Mucosa of gallbladder (tissue), 1 donor: ENCODE data around the gene PRKAG2. TPM values are rescaled to one million over a fixed set of nuclear protein-coding genes. Genes with fewer than 3 reads are reported as not detected.

Source experiments
- DNase-seq: peaks from one replicate; pipeline ENCODE4 v3.0.0-alpha.2; 2020; ENCODE audit warnings: low spot score
- total RNA-seq: library from RNA; stranded (reverse); gene quantifications from one replicate; pipeline ENCODE4 v1.2.1, GENCODE V29; 2021
- donor health status: DM: no; HTN: no; CAD: no.

Gene PRKAG2
- total RNA-seq, 1 donor from 2014 or later: 54.8 TPM

DNA sequence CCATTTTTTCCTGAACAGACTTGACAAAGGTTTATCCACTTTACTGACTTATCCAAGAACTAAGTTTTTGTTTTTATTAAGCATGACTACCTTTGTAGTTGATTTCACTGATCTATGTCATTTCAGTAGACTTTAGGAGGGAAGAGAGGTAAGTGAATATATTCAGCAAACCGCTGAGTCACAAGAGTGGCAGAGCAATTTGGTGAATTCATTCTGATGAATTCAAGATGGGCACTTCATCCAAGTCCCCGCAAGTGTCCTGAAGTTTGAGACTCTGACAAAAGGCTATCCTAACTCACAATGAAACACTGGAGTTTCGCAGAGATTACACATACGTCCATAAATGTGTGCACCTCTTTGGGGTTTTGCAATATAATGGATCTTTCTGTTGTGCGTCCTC lies 255.0 kb downstream of the PRKAG2 start:
- no peak for DNase-seq

GRCh38 chr7:151616443-151617213 lies 260.3 kb downstream of the PRKAG2 start:
- DNase-seq: no peak

- no peak for DNase-seq
These were observed 261.1 kb downstream of the PRKAG2 start for GRCh38 chr7:151615784-151616183.

DNA sequence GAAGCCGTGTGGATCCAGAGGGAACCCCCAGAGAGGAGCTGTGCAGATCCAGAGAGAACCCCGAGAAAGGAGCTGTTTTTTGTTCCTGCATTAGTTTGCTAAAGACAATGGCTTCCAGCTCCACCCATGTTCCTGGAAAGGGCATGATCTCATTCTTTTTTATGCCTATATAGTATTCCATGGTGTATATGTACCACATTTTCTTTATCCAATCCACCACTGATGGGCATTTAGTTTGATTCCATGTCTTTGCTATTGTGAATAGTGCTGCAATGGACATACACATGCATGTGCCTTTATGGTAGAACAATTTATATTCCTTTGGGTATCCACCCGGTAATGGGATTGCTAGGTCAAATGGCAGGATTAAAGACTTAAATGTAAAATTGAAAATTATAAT lies 261.9 kb downstream of the PRKAG2 start:
- DNase-seq: no peak

DNA sequence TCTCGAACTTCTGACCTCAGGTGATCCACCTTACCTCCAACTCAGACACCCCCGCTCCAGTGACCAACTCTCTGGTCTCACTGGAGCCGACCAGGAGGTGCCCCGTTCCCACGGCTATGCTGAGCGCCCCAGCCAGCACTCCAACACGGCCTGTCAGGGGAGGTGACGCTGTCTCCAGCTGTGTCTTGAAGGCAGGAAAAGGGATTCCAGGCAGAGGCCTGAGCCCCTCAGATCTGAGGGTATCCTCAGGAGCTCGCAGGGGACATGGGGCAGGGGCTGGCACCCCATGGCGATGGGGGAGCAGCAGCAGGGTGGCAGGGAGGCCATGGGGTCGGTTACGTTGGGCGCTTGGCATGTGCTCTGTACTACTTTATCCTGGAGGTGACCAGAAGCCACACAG lies 262.9 kb downstream of the PRKAG2 start:
- no peak for DNase-seq

DNA sequence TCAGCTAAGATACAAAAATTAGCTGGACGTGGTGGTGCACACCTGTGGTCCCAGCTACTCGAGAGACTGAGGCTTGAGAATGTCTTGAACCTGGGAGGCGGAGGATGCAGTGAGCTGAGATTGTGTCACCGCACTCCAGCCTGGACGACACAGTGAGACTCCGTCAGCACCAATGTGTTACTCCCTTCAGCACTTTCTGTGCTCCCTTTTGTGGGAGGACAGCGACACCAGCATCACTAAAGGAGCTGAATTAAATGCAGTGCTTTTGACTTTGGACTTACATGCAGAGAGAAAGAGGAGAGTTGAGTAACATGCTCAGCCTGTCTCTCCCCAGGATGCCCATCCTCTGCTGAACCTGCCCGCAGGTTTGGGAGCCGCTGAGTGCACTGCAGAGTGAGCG lies 265.0 kb downstream of the PRKAG2 start:
- DNase-seq: no peak

GRCh38 chr7:151611041-151611440 lies 265.9 kb downstream of the PRKAG2 start:
- no peak for DNase-seq

DNA sequence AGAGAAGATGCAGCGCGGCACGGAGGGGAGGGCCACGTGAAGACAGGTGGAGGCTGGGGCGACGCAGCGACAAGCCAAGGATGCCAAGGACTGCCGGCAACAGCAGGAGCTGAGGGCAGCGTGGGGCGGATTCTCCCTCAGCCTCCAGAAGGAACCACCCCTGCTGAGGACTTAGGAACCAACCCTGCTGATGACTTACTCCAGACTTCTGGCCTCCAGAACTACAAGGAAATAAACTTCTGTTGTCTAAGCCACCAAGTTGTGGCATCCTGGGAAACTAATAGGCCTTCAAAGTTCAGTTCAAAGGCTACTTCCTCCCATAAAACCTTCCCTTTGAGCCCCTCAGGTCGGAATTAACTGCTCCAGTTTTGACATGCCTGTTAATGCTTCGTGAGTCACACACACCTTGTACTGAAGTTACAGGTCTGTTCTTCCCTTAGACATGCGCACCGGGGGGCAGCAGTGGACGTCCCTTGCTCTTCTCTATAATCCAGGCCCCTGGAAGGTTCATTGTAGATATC lies 268.8 kb downstream of the PRKAG2 start:
- DNase-seq: no peak

GRCh38 chr7:151607464-151607867 lies 269.4 kb downstream of the PRKAG2 start:
- DNase-seq: no peak

DNA sequence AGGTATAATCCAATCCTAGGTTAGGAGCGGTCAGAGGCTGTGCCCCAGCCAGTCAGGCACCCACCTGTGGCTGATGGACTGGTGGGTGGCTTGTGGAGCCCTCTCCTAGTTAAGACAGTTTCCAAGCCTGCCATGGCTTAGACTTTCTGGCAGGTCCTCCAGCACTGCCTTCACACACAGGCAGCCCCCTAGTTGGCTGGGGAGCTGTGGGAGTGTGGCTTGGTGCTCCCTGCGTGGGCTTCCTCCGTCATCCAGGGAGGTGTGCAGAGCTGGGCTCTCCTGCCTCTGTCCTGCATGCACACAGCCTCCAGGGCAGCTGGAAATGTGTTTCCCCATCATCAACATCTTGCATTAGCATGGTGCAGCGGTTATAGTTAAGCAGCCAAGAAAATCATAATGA lies 273.0 kb downstream of the PRKAG2 start:
- DNase-seq: no peak

- DNase-seq: no peak
These were observed 275.2 kb downstream of the PRKAG2 start for GRCh38 chr7:151601521-151602305.

- DNase-seq: no peak
These were observed 276.6 kb downstream of the PRKAG2 start for GRCh38 chr7:151600331-151600730.

DNA sequence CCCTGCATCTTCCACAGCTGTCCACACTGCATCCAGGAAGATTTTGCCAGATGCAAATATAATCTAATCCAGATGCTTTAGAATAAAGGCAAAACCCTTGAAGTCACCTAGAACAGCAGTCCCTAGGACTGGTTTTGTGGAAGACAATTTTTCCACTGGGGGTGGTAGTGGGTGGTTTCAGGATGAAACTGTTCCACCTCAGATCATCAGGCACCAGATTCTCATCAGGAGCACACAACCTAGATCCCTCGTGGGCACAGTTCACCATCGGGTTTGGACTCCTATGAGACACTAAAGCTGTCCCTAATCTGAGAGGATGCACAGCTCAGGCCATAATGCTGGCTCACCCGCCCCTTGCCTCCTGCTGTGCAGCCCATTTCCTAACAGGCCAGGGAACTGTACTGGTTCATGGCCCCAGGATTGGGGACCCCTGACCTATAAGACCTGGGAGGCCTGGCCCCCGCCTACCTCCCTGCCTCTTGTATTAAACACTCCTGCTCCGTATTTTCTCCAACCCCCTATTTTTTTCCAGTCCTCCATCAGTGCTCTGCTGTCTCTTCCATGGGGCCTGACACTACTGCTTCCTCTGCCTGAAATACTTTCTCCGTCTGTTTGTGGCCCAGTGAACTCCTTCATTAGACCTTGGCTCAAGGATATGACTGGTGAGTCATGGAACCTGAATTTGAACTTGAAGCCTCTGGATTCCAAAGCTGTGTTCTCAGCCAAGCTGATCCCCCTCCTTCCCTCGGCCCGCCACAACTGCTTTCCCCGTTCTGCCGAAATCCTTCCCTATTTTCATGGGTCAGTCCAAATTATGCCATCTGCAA lies 277.3 kb downstream of the PRKAG2 start:
- peak; percentile 41 for DNase-seq

DNA sequence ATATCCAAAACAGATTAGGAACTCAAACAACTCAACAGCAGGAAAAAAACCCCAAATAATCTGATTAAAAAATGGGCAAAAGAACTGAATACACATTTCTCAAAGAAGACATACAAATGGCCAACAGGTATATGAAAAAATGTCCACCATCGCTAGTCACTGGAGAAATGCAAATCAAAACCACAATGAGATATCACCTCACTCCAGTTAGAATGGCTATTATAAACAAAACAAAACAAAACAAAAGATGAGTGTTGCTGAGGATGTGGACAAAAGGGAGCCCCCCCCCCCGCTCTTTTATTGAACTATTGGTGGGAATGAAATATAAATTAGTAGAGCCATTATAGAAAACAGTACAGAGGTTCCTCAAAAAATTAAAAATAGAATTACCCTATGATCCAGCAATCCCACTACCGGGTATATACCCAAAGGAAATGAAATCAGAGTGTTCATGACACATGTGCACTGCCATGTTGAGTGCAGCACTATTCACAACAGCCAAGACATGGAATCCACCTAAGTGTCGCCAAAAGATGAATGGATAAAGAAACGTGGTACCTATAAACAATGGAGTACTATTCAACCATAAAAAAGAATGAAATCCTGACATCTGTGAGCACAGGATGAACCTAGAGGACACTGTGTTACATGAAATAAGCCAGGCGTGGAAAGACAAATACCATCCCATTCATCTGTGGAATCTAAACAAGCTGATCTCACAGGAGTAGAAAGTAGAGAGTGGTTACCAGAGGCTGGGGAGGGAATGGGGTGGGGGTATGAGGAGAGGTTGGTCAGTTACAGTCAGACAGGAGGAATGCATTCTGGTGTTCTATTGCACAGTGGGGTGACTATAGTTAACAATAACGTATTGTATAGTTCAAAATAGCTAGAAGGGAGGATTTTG lies 279.1 kb downstream of the PRKAG2 start:
- DNase-seq: no peak

- DNase-seq: no peak
These were observed 281.1 kb downstream of the PRKAG2 start for GRCh38 chr7:151595702-151596350.

- DNase-seq: no peak
These were observed 283.9 kb downstream of the PRKAG2 start for GRCh38 chr7:151592868-151593486.

GRCh38 chr7:151592330-151592729 lies 284.6 kb downstream of the PRKAG2 start:
- DNase-seq: no peak

DNA sequence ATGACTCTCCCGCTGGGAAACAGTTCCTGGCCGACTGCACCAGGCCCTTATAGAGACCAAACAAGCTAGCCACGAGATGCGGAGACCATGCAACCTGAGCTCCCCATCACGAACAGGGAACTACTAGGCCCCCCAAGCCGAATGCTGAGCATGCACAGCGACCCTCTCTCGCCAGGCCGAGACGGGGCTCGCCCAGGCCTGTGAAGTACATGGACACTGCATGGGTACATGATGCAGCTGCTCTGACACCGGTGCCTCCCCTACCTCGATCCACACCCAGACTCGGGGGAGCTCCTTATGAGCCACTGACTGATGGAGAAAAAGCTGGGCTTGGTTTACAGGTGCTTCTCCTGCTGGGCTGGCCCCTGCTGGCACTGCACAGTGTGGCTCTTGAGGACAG lies 285.0 kb downstream of the PRKAG2 start:
- no peak for DNase-seq

DNA sequence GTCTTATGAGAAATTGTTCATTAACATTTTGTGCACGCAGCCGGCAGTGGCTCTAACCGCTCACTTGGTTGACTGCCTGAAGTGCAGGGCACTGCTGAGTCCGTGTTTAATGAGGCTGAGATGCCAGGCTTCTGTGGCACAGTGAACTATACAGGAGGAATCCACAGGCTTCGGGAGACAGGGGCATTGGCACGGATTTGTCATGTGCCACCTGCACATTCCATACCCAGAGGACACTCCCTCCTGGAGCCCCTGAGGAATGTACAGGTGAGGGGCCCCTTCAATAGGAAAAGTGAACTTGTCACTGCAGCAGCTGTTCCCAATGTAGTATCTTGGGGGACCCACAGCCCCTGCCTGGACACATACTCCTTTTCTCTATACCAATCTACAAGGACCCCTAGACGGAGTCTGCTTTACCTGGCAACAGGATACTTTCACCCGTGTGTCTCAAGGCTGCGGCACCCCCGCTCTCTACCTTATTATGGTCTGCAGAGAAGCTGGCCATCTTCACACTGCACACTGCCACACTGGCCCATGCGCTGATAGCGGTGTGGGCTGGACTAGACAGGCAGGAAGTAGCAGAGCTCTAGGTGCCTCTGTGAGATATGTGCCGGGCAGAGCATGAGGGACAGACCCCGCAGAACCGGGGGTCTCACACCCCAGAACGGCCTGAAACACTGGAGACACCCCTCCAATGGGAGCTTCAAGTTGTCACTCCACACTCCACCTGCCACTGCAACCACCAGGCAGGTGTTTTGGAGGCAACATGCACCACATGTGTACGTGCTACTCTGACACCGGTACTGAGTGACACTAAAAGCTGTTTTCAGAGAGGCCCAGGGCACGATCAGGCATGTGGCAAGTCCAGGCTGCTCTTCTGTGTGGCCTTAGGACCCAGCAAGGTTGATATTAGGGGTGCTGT lies 285.8 kb downstream of the PRKAG2 start:
- DNase-seq: no peak
